Measurements from ENCODE around the gene CYSRT1. TPM values are rescaled to one million over a fixed set of nuclear protein-coding genes. Genes with fewer than 3 reads are reported as not detected.
A peak's percentile ranks its signal among the peaks of the same experiment; 100 is the strongest.

Gene CYSRT1
- total RNA-seq, 2 experiments from 2014 or later = 1.7 to 2.9 TPM

DNA sequence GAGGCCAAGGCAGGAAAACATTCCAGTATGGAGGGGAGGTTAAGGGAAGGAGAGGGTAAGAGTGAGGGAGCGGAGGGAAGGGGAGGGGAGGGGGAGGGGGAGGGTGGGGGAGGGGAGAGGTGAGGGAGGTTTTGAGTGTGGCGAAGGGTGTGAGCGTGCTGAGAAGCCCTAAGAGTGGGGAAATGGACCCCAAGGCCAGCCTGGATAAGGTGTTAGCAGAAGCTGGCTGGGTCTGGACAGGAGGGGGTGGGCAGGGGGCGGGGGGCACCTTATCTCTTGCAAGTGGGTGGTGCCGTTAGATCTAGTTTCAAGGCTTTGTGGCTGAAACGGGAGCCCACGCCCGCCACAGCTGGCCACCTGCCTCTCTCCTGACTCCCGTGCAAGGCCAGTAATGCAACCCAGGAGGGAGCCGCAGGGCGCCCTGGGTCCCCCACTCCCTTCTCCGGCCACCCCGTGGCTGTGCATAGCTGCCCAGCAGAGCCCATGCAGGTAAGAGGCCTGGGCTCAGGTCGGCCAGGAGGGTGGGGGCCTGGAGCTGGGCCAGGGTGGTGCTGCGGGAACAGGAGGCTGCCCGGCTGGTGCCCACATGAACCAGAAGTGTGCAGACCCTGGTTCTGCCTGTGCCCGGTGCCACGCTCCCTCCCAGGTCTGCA is 3.0 kb downstream of the CYSRT1 start:
- POLR2A ChIA-PET = interaction anchor here (0.6 kb wide), 1 partner anchor 77 kb away, joined by 5 read pairs; no protein-coding TSS in a partner anchor
- intact Hi-C loops (cut with micrococcal nuclease; ENCODE audit: unreplicated experiment) = loop anchor here (1.0 to 2.0 kb wide), 4 partner anchors 28 to 182 kb away; partner anchors contain the start of genes NPDC1 and TPRN
- Histone ChIP-seq H3K36me3 (ENCODE audit: insufficient read depth, low read length) (no peaks in the 10 kb centered on the region), H3K79me2 (ENCODE audit: insufficient read depth, low read depth, low read length) (no peaks in the 10 kb centered on the region), H3K9me3 (ENCODE audit: low read length) (no peaks in the 10 kb centered on the region), H2AFZ (ENCODE audit: low read length) (no peak overlapping the region), H3K4me2 (ENCODE audit: low read length) (no peak overlapping the region), H3K9me2 (ENCODE audit: insufficient read depth, low read length) (no peaks in the 10 kb centered on the region), H3K27ac (ENCODE audit: low read depth, low read length, poor library complexity, severe bottlenecking) (no peak overlapping the region), H4K20me1 (ENCODE audit: insufficient read depth, low read length) (no peaks in the 10 kb centered on the region), H3K4me3 (ENCODE audit: low read depth, low read length, poor library complexity, severe bottlenecking) (no peak overlapping the region), H3K4me1 (ENCODE audit: insufficient read depth, low read length, poor library complexity, severe bottlenecking) (peaks cover 13% of the 10 kb centered on the region)
- no TSS peak for BruUV-seq (replicated peaks)
- TF ChIP-seq EZH2phosphoT487 (IDR thresholded peaks at IDR 0.05; ENCODE audit: borderline replicate concordance, low read depth, low read length) = no peak
- TF ChIP-seq, protein P1, sequence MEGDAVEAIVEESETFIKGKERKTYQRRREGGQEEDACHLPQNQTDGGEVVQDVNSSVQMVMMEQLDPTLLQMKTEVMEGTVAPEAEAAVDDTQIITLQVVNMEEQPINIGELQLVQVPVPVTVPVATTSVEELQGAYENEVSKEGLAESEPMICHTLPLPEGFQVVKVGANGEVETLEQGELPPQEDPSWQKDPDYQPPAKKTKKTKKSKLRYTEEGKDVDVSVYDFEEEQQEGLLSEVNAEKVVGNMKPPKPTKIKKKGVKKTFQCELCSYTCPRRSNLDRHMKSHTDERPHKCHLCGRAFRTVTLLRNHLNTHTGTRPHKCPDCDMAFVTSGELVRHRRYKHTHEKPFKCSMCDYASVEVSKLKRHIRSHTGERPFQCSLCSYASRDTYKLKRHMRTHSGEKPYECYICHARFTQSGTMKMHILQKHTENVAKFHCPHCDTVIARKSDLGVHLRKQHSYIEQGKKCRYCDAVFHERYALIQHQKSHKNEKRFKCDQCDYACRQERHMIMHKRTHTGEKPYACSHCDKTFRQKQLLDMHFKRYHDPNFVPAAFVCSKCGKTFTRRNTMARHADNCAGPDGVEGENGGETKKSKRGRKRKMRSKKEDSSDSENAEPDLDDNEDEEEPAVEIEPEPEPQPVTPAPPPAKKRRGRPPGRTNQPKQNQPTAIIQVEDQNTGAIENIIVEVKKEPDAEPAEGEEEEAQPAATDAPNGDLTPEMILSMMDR (conservative IDR thresholded peaks at IDR 0.05; ENCODE audit: low read length) = peak; percentile 10; the same call in 1 of the 2 replicates
- CTCF ChIA-PET (ENCODE audit: unreplicated experiment) = no interaction called here
- no peak for DNase-seq (ENCODE audit: low spot score)

DNA sequence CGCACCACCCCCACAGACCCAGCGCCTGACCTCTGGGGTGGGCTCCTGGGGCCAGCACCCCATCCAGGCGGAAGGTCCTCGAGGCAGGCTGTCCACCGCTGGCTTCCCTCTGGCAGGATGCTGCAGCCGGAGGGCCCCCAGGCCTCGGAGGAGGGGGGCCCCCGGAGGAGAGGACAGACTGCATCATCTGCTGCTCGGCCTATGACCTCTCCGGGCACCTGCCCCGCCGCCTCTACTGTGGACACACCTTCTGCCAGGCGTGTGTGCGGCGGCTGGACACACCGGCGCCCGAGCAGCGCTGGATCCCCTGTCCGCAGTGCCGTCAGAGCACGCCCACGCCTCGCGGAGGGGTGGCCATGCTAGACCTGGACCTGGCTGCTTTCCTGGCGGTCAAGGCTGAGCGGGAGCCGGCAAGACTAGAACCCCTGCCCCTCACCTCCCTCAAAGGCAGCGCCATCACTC is 3.6 kb downstream of the CYSRT1 start:
- Histone ChIP-seq H3K9me3 (ENCODE audit: low read length) (no peaks in the 10 kb centered on the region), H3K36me3 (ENCODE audit: insufficient read depth, low read length) (no peaks in the 10 kb centered on the region), H3K9me2 (ENCODE audit: insufficient read depth, low read length) (no peaks in the 10 kb centered on the region), H3K79me2 (ENCODE audit: insufficient read depth, low read depth, low read length) (no peaks in the 10 kb centered on the region), H4K20me1 (ENCODE audit: insufficient read depth, low read length) (no peaks in the 10 kb centered on the region), H2AFZ (ENCODE audit: low read length) (no peak overlapping the region), H3K27ac (ENCODE audit: low read depth, low read length, poor library complexity, severe bottlenecking) (no peak overlapping the region), H3K4me2 (ENCODE audit: low read length) (no peak overlapping the region), H3K4me3 (ENCODE audit: low read depth, low read length, poor library complexity, severe bottlenecking) (no peak overlapping the region), H3K4me1 (ENCODE audit: insufficient read depth, low read length, poor library complexity, severe bottlenecking) (peaks cover 11% of the 10 kb centered on the region)
- intact Hi-C loops (cut with micrococcal nuclease; ENCODE audit: unreplicated experiment) = no loop called here
- POLR2A ChIA-PET = no interaction called here
- CTCF ChIA-PET (ENCODE audit: unreplicated experiment) = no interaction called here
- DNase-seq (ENCODE audit: low spot score) = no peak
- no peak for TF ChIP-seq EZH2phosphoT487 (IDR thresholded peaks at IDR 0.05; ENCODE audit: borderline replicate concordance, low read depth, low read length)
- TF ChIP-seq, protein P1 (conservative IDR thresholded peaks at IDR 0.05; ENCODE audit: low read length) = no peak
- BruUV-seq (replicated peaks) = no TSS peak

All from OCI-LY7 (cell line).